Measurements from ENCODE around the gene CAMK2B.

- no peak for TF ChIP-seq EZH2 (IDR thresholded peaks at IDR 0.05; ENCODE audit: borderline replicate concordance, low read depth, low read length, poor library complexity, severe bottlenecking)
- no peak for TF ChIP-seq CTCF (conservative IDR thresholded peaks at IDR 0.05; ENCODE audit: low read depth, low read length)
These were observed 48.0 kb upstream of the CAMK2B start for GRCh38 chr7:44373418-44373740.
